Stomach (tissue), 9 donors: ENCODE results near the gene PADI3. TPM values are rescaled to one million over a fixed set of nuclear protein-coding genes. Genes with fewer than 3 reads are reported as not detected.

ENCODE experiments used
- DNase-seq, 2 donors: peaks; one replicate each; pipeline versions ENCODE4 v3.0.0 to v3.0.0-alpha.2; 2013 to 2019
- H3K27ac ChIP-seq, 5 donors: fragments of 200-600 bp in 4 of 5; sonication (generic) in 4 of 5; one replicate each; pipeline ENCODE4 v1.5.1; 2013 to 2019; ENCODE audit warnings: mild to moderate bottlenecking in 1 of 5, moderate library complexity in 1 of 5
- H3K27me3 ChIP-seq, 3 donors: fragments of 200-600 bp; sonication (generic); one replicate each; pipeline ENCODE4 v1.5.1; 2017 to 2019; ENCODE audit warnings: mixed run types in 1 of 3
- H3K36me3 ChIP-seq, 4 donors: fragments of 200-600 bp; sonication (generic); 1 replicate in 3 of 4; 2 replicates in 1 of 4; pipeline ENCODE4 v1.5.1; 2016 to 2019
- H3K4me1 ChIP-seq, 4 donors: fragments of 200-600 bp; sonication (generic); one replicate each; pipeline ENCODE4 v1.5.1; 2016 to 2019
- H3K4me3 ChIP-seq, 4 donors: fragments of 200-600 bp; sonication (generic) in 3 of 4; one replicate each; pipeline ENCODE4 v1.5.1; 2016 to 2019; ENCODE audit warnings: mild to moderate bottlenecking in 1 of 4
- H3K9me3 ChIP-seq, 4 donors: fragments of 200-600 bp; sonication (generic); one replicate each; pipeline ENCODE4 v1.5.1; 2016 to 2019
- EP300 ChIP-seq: sonication (generic); formaldehyde crosslinking; IDR thresholded peaks from one replicate; pipeline ENCODE4 v1.6.1; 2017; ENCODE audit warnings: antibody characterized with exemption
- POLR2A ChIP-seq, 4 donors: fragments of 450-650 bp; IDR thresholded peaks; one replicate each; pipeline ENCODE4 v1.6.1; 2016; ENCODE audit warnings: antibody characterized with exemption in 4 of 4, control low read depth in 2 of 4, mild to moderate bottlenecking in 1 of 4, moderate library complexity in 1 of 4
- POLR2AphosphoS5 ChIP-seq, 3 donors: sonication (generic); formaldehyde crosslinking; IDR thresholded peaks; one replicate each; pipeline ENCODE4 v1.6.1; 2016; ENCODE audit warnings: antibody characterized with exemption in 3 of 3
- WGBS, 5 donors: extraction: QIAGEN DNeasy Blood & Tissue Kit in 3 of 5; methylation state at CpG; one replicate each; pipeline versions ENCODE4 v1.1.5 to v1.1.7; 2013 to 2018; 5-methylcytosine and 5-hydroxymethylcytosine counted together
- intact Hi-C: fragments of 100-400 bp; cut with DNase I; formaldehyde crosslinking; loops from one replicate; pipeline ENCODE4 v1.15.1; 2023; ENCODE audit warnings: low total_unique reads
- polyA plus RNA-seq, 3 donors: library from polyadenylated mRNA; stranded (reverse); fragments of 200-250 nt; gene quantifications; one replicate each; pipeline ENCODE4 v1.2.3, GENCODE V29; 2013
- total RNA-seq, 5 donors: library from RNA; depleted of rRNA; stranded (reverse); fragments of >200 nt; gene quantifications; one replicate each; pipeline versions ENCODE4 v1.1.0 to v1.2.3, GENCODE V29; 2014 to 2016
- TF ChIP-seq, protein P1 (sequence below), 7 experiments: fragments of 450-650 bp in 4 of 7; fragments of 200-600 bp in 3 of 7; sonication (generic) in 3 of 7; IDR thresholded peaks; one replicate each; pipeline ENCODE4 v1.5.1; 2016 to 2019; ENCODE audit warnings: antibody characterized with exemption in 7 of 7, control low read depth in 2 of 7, mild to moderate bottlenecking in 1 of 7
- donor health status: healthy with polysubstance abuse.
- donor health status: Bipolar disorder and iron deficiency.
- donor health status: healthy.

The PADI3 gene
- total and polyA plus RNA-seq, 8 donors = 5.4 TPM; not detected in 7

GRCh38 chr1:17287130-17287776, 38.4 kb downstream of the PADI3 start:
- intact Hi-C loops = no loop called here
- no peak for DNase-seq
- peaks cover 0 to 65% (median 8%) of the 10 kb centered on the region in 3 donors for H3K27me3 ChIP-seq
- no peaks in the 10 kb centered on the region for H3K4me1 ChIP-seq
- no peak for TF ChIP-seq EP300
- TF ChIP-seq, protein P1, sequence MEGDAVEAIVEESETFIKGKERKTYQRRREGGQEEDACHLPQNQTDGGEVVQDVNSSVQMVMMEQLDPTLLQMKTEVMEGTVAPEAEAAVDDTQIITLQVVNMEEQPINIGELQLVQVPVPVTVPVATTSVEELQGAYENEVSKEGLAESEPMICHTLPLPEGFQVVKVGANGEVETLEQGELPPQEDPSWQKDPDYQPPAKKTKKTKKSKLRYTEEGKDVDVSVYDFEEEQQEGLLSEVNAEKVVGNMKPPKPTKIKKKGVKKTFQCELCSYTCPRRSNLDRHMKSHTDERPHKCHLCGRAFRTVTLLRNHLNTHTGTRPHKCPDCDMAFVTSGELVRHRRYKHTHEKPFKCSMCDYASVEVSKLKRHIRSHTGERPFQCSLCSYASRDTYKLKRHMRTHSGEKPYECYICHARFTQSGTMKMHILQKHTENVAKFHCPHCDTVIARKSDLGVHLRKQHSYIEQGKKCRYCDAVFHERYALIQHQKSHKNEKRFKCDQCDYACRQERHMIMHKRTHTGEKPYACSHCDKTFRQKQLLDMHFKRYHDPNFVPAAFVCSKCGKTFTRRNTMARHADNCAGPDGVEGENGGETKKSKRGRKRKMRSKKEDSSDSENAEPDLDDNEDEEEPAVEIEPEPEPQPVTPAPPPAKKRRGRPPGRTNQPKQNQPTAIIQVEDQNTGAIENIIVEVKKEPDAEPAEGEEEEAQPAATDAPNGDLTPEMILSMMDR (IDR thresholded peaks at IDR 0.05) = no peak
- no peak for TF ChIP-seq POLR2AphosphoS5 (IDR thresholded peaks at IDR 0.05)
- no peak for TF ChIP-seq POLR2A (IDR thresholded peaks at IDR 0.05)
- no peak overlapping the region for H3K27ac ChIP-seq
- WGBS, 5 donors = 85 to 91% (median 88%) methylated on average over 5 of the region's 5 CpGs
- H3K36me3 ChIP-seq = no peaks in the 10 kb centered on the region
- no peaks in the 10 kb centered on the region for H3K9me3 ChIP-seq
- no peak overlapping the region for H3K4me3 ChIP-seq

GRCh38 chr1:17289721-17290120, 40.8 kb downstream of the PADI3 start:
- Histone ChIP-seq H3K27me3 (peaks cover 0 to 56% (median 4%) of the 10 kb centered on the region in 3 donors), H3K4me3 (no peak overlapping the region), H3K9me3 (no peaks in the 10 kb centered on the region), H3K36me3 (no peaks in the 10 kb centered on the region), H3K27ac (no peak overlapping the region), H3K4me1 (no peaks in the 10 kb centered on the region)
- intact Hi-C loops = no loop called here
- DNase-seq = no peak
- TF ChIP-seq, protein P1 (IDR thresholded peaks at IDR 0.05) = no peak
- TF ChIP-seq POLR2A (IDR thresholded peaks at IDR 0.05) (no peak), EP300 (no peak)
- 39 to 54% (median 42%) methylated on average over 2 of the region's 2 CpGs for WGBS, 5 donors

GRCh38 chr1:17290553-17290952, 41.7 kb downstream of the PADI3 start:
- Histone ChIP-seq H3K4me3 (no peak overlapping the region), H3K9me3 (no peaks in the 10 kb centered on the region), H3K36me3 (no peaks in the 10 kb centered on the region), H3K27me3 (peaks cover 0 to 53% (median 4%) of the 10 kb centered on the region in 3 donors), H3K27ac (no peak overlapping the region), H3K4me1 (no peaks in the 10 kb centered on the region)
- WGBS, 5 donors = 72 to 91% (median 89%) methylated on average over 3 of the region's 3 CpGs
- DNase-seq = no peak
- TF ChIP-seq EP300 (no peak), POLR2AphosphoS5 (IDR thresholded peaks at IDR 0.05) (no peak), POLR2A (IDR thresholded peaks at IDR 0.05) (no peak)
- TF ChIP-seq, protein P1 (IDR thresholded peaks at IDR 0.05) = no peak
- intact Hi-C loops = no loop called here

DNA sequence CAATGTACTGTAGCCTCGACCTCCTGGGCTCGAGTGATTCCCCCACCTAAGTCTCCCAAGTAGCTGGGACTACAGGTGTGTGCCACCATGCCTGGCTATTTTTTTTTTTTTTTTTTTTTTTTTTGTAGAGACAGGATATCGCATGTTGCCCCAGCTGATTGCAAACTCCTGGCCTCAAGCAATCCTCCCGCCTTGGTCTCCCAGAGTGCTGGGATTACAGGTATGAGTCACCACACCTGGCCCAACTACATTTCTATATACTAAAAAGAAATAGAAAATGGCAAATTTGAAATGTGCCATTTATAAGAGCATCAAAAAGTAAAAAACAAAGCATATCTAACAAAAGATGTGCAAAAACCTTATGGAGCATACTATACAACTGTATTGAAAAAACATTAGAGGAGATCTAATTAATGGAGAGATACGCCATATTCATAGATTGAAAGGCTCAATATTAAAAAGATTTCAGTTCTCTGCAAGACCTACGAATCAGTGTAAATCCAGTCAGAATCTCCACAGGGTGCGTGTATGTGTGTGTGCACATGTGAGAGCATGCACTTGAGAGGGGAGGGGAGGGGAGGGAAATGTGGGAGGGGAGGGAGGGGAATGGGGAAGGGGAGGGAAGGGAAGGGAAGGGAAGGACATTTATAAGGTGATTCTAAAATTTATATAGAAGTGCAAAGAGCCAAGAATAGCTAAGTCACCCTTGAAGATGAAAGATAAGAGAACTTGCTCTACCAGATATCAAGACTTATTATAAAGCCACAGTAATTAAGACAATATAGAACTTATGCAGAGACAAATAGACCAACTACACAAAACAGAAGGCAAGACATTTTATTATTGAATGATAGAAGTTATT, 43.6 kb downstream of the PADI3 start:
- Histone ChIP-seq H3K27ac (no peak overlapping the region), H3K4me1 (no peaks in the 10 kb centered on the region), H3K9me3 (no peaks in the 10 kb centered on the region), H3K27me3 (peaks cover 0 to 43% (median 2%) of the 10 kb centered on the region in 3 donors), H3K36me3 (no peaks in the 10 kb centered on the region), H3K4me3 (no peak overlapping the region)
- WGBS, 5 donors = 51 to 57% (median 55%) methylated on average over 7 of the region's 7 CpGs
- DNase-seq = no peak
- intact Hi-C loops = no loop called here
- no peak for TF ChIP-seq POLR2AphosphoS5 (IDR thresholded peaks at IDR 0.05)
- TF ChIP-seq, protein P1 (IDR thresholded peaks at IDR 0.05) = no peak
- no peak for TF ChIP-seq POLR2A (IDR thresholded peaks at IDR 0.05)
- no peak for TF ChIP-seq EP300
